Endothelial cell of umbilical vein (primary cell): ENCODE measurements around the gene MAN1A1. TPM values are rescaled to one million over a fixed set of nuclear protein-coding genes. Genes with fewer than 3 reads are reported as not detected.

Experiments used
- BruUV-seq: library from RNA; stranded (reverse); fragments of 400-500 nt; replicated peaks from 2 replicates; lab custom pipeline; 2021; lab: Mats Ljungman, UMichigan
- CTCF ChIA-PET: fragments of 300-600, 350-600 bp; sonication (Branson Sonifier 250); formaldehyde crosslinking; loops from one replicate; lab custom pipeline; 2021; ENCODE audit warnings: antibody characterized with exemption, inconsistent platforms; lab: Charles Lee
- POLR2A ChIA-PET: fragments of 300-600, 350-600 bp; sonication (Branson Sonifier 250); formaldehyde crosslinking; loops from one replicate; lab custom pipeline; 2021; ENCODE audit warnings: antibody characterized with exemption, inconsistent platforms; lab: Charles Lee
- DNase-seq: peaks from one replicate; pipeline ENCODE4 v3.0.0-alpha.2; 2011; ENCODE audit warnings: low read depth, low spot score
- FAIRE-seq: peaks from 2 replicates; lab custom pipeline; 2011; peaks lifted over from hg19 to GRCh38; lab: Jason Lieb, UNC
- H2AFZ ChIP-seq: 2 replicates; pipeline ENCODE4 v1.6.0; 2012; ENCODE audit warnings: low read depth, low read length, control low read depth, inconsistent platforms
- H3K27ac ChIP-seq: 2 replicates; pipeline ENCODE4 v1.5.1; 2011; ENCODE audit warnings: low read depth, mild to moderate bottlenecking, control low read depth, low read length, moderate library complexity; ENCODE audit not compliant: insufficient read depth
- H3K27me3 ChIP-seq, 2 experiments: 2 replicates each; pipeline versions ENCODE4 v1.6.0 to v1.6.1; 2011; ENCODE audit warnings: low read length in 2 of 2, mixed read lengths in 1 of 2; ENCODE audit not compliant: control insufficient read depth in 2 of 2, insufficient read depth in 2 of 2
- H3K36me3 ChIP-seq, 2 experiments: 2 replicates in 1 of 2; 3 replicates in 1 of 2; pipeline ENCODE4 v1.5.1; 2011; ENCODE audit warnings: low read length in 2 of 2, mild to moderate bottlenecking in 1 of 2, moderate library complexity in 1 of 2; ENCODE audit not compliant: control insufficient read depth in 2 of 2, insufficient read depth in 2 of 2; ENCODE audit errors: extremely low read depth in 1 of 2
- H3K4me1 ChIP-seq: 3 replicates; pipeline ENCODE4 v1.5.1; 2011; ENCODE audit warnings: mild to moderate bottlenecking, low read length; ENCODE audit not compliant: control insufficient read depth, insufficient read depth; ENCODE audit errors: extremely low read depth
- H3K4me2 ChIP-seq: 2 replicates; pipeline ENCODE4 v1.6.1; 2011; ENCODE audit warnings: low read length, control low read depth, mixed read lengths; ENCODE audit not compliant: insufficient read depth
- H3K4me3 ChIP-seq, 3 experiments: fragments of 200-600 bp in 1 of 3; sonication (generic), shearing (Covaris generic) in 1 of 3; replicated peaks in 1 of 3; 2 replicates each; pipeline ENCODE4 v1.5.1; 2011 to 2016; ENCODE audit warnings: control low read depth in 3 of 3, low read length in 3 of 3, mild to moderate bottlenecking in 2 of 3, inconsistent platforms in 1 of 3, low read depth in 1 of 3, moderate library complexity in 1 of 3; ENCODE audit not compliant: insufficient read depth in 1 of 3
- H3K79me2 ChIP-seq: 2 replicates; pipeline ENCODE4 v1.6.0; 2012; ENCODE audit warnings: low read length, inconsistent platforms; ENCODE audit not compliant: control insufficient read depth, insufficient read depth
- H3K9ac ChIP-seq: replicated peaks from 2 replicates; pipeline ENCODE3; 2011; ENCODE audit warnings: low read length, control low read depth; ENCODE audit not compliant: insufficient read depth; ENCODE audit errors: extremely low read depth
- H3K9me1 ChIP-seq: replicated peaks from 3 replicates; pipeline ENCODE4 v1.6.0; 2011; ENCODE audit warnings: mild to moderate bottlenecking, low read length; ENCODE audit not compliant: control insufficient read depth, insufficient read depth; ENCODE audit errors: extremely low read depth
- H3K9me3 ChIP-seq: replicated peaks from 2 replicates; pipeline ENCODE4 v1.5.1; 2012; ENCODE audit warnings: low read length, inconsistent platforms; ENCODE audit not compliant: control insufficient read depth, insufficient read depth
- H4K20me1 ChIP-seq: replicated peaks from 2 replicates; pipeline ENCODE3; 2011; ENCODE audit warnings: mild to moderate bottlenecking, low read length; ENCODE audit not compliant: control insufficient read depth, insufficient read depth; ENCODE audit errors: extremely low read depth
- EZH2 ChIP-seq: IDR thresholded peaks from 2 replicates; pipeline ENCODE4 v1.6.1; 2012; ENCODE audit warnings: borderline replicate concordance, low read depth, mild to moderate bottlenecking, moderate library complexity, low read length, inconsistent platforms; ENCODE audit not compliant: severe bottlenecking
- FOS ChIP-seq: IDR thresholded peaks from 2 replicates; pipeline ENCODE4 v1.6.1; 2011; ENCODE audit warnings: mild to moderate bottlenecking, low read length, moderate library complexity, borderline replicate concordance; ENCODE audit not compliant: insufficient read depth
- GATA2 ChIP-seq: IDR thresholded peaks from 2 replicates; pipeline ENCODE4 v1.7.0; 2011; ENCODE audit warnings: low read depth, mild to moderate bottlenecking, moderate library complexity, mixed read lengths, low read length; ENCODE audit not compliant: insufficient read length, insufficient read depth
- JUN ChIP-seq: IDR thresholded peaks from 2 replicates; pipeline ENCODE4 v1.6.1; 2011; ENCODE audit warnings: borderline replicate concordance, low read depth; ENCODE audit not compliant: insufficient read length, insufficient read depth
- POLR2A ChIP-seq: IDR thresholded peaks from 2 replicates; pipeline ENCODE4 v1.6.1; 2012; ENCODE audit warnings: low read depth, mild to moderate bottlenecking, control low read depth, low read length
- POLR2AphosphoS5 ChIP-seq: IDR thresholded peaks from 2 replicates; pipeline ENCODE4 v1.6.1; 2012; ENCODE audit warnings: low read depth, mild to moderate bottlenecking, control low read depth, low read length, moderate library complexity; ENCODE audit not compliant: insufficient read depth
- dilution Hi-C: fragments of 300-500 bp; cut with MboI; formaldehyde crosslinking; loops from one replicate; pipeline ENCODE4 v1.15.0; 2019; ENCODE audit warnings: low sequenced_read_pairs; ENCODE audit not compliant: extremely low pct_ligation_motif_present
- intact Hi-C: fragments of 100-400 bp; cut with micrococcal nuclease; formaldehyde crosslinking; loops from one replicate; pipeline ENCODE4 v1.10.0; 2022
- polyA plus RNA-seq, 4 experiments: library from polyadenylated mRNA; depleted of rRNA in 3 of 4; stranded (reverse) in 3 of 4; unstranded in 1 of 4; fragments of >200 nt; gene quantifications; 2 replicates each; pipeline versions ENCODE4 v1.2.1 to v1.2.3, GENCODE V29; 2011 to 2012; ENCODE audit warnings: missing spikeins in 1 of 4
- total RNA-seq: library from RNA; stranded (reverse); gene quantifications from 2 replicates; pipeline ENCODE4 v1.2.3, GENCODE V29; 2021
- TF ChIP-seq, protein P1 (sequence below), 2 donors: IDR thresholded peaks; 1 replicate in 1 of 2; 2 replicates in 1 of 2; pipeline ENCODE4 v1.5.1; 2011; ENCODE audit warnings: low read length in 2 of 2, mild to moderate bottlenecking in 2 of 2, moderate library complexity in 2 of 2, control low read depth in 1 of 2, inconsistent platforms in 1 of 2, low read depth in 1 of 2; ENCODE audit not compliant: insufficient read depth in 1 of 2; ENCODE audit errors: extremely low read depth in 1 of 2

MAN1A1 gene
- total and polyA plus RNA-seq, 2 donors (not counting 3 experiments of a cell fraction or from before 2014, with no cell fraction given), result 3.3 to 12.9 TPM

DNA sequence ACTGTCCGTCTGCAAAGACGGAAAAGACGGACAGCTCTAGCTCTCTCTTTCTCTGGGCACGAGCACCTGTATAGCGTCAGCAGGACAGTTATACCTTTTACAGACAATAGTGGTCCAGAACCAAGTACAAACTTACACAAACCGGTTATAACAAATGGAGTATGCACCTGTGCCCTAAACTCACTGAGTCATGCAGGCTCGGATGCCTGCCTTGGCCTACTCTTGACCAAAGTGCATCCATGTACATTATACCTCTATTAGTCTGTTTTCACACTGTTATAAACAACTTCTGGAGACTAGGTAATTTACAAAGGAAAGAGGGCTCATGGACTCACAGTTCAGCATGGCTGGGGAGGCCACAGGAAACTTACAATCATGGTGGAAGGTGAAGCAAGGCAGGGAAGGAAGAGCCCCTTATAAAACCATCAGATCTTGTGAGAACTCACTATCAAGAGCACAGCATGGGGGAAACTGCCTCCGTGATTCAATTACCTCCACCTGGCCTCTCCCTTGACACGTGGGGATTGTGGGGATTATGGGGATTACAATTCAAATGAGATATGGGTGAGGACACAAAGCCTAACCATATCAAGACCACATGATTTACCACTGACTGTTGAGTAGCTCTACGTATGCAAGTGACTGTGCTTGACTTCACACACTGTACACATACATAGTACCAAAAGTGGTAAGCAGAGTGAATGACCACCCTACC, 23.1 kb downstream of the MAN1A1 start:
- ChIA-PET CTCF (no interaction called here), POLR2A (no interaction called here)
- H3K9me3 ChIP-seq, result no peaks in the 10 kb centered on the region
- no peaks in the 10 kb centered on the region for H3K27me3 ChIP-seq
- FAIRE-seq, result no peak
- BruUV-seq, result no TSS peak
- H3K9ac ChIP-seq, result no peak overlapping the region
- H3K36me3 ChIP-seq, result no peaks in the 10 kb centered on the region
- H2AFZ ChIP-seq, result no peak overlapping the region
- H3K79me2 ChIP-seq, result no peaks in the 10 kb centered on the region
- H3K4me1 ChIP-seq, result no peaks in the 10 kb centered on the region
- TF ChIP-seq FOS, result no peak
- TF ChIP-seq GATA2, result no peak
- no peak for DNase-seq
- dilution Hi-C loops, result no loop called here
- intact Hi-C loops, result no loop called here
- no peak overlapping the region for H3K27ac ChIP-seq
- no peak overlapping the region for H3K4me3 ChIP-seq
- H4K20me1 ChIP-seq, result no peaks in the 10 kb centered on the region
- H3K4me2 ChIP-seq, result no peak overlapping the region
- no peaks in the 10 kb centered on the region for H3K9me1 ChIP-seq

DNA sequence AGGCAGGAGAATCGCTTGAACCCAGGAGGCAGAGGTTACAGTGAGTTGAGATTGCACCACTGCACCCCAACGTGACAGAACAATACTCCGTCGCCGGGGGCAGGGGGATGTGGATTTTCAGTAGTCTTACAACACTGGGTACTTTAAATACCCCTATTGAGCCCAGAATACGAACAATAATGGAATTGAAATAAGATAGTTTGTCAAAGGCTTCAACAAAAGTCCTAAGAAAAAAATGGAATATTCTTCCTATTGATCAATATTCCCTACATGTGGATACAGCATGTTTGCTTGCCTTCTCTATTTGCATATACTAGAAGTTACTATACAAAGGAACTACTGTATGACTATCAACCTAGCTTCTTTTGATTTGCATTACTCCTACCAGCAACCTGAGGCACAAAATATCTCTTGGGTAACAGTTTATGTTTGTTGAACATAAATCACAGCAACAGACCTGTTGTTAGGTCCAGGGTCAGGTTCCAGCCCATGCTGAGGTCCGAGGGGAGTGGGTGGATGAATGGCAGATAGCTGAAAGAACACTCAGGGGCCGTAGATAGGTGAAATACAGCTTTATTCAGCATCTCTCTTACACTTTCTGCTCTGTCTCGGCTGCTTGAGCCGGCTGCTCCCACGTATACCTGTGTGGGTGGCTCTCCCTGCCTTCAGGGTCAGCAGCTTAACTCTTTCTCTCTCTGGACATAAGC, 23.8 kb downstream of the MAN1A1 start:
- FAIRE-seq (no peak), DNase-seq (no peak)
- no peak overlapping the region for H3K4me3 ChIP-seq
- intact Hi-C loops (no loop called here), dilution Hi-C loops (no loop called here)
- CTCF ChIA-PET, result interaction anchor here (0.8 kb wide), 1 partner anchor 9 kb away, joined by 4 read pairs; no protein-coding TSS in a partner anchor
- TF ChIP-seq GATA2, result no peak
- TF ChIP-seq, protein P1, sequence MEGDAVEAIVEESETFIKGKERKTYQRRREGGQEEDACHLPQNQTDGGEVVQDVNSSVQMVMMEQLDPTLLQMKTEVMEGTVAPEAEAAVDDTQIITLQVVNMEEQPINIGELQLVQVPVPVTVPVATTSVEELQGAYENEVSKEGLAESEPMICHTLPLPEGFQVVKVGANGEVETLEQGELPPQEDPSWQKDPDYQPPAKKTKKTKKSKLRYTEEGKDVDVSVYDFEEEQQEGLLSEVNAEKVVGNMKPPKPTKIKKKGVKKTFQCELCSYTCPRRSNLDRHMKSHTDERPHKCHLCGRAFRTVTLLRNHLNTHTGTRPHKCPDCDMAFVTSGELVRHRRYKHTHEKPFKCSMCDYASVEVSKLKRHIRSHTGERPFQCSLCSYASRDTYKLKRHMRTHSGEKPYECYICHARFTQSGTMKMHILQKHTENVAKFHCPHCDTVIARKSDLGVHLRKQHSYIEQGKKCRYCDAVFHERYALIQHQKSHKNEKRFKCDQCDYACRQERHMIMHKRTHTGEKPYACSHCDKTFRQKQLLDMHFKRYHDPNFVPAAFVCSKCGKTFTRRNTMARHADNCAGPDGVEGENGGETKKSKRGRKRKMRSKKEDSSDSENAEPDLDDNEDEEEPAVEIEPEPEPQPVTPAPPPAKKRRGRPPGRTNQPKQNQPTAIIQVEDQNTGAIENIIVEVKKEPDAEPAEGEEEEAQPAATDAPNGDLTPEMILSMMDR (IDR thresholded peaks at IDR 0.05; ENCODE audit: extremely low read depth in 1 of 2, insufficient read depth in 1 of 2, low read depth in 1 of 2, low read length in 2 of 2), result no peak
- no peak for TF ChIP-seq EZH2
- TF ChIP-seq POLR2A, result no peak
- TF ChIP-seq POLR2AphosphoS5, result no peak
- no peak for TF ChIP-seq JUN
- no peak for TF ChIP-seq FOS
- H3K9me3 ChIP-seq, result no peaks in the 10 kb centered on the region
- H2AFZ ChIP-seq, result no peak overlapping the region
- H3K79me2 ChIP-seq, result no peaks in the 10 kb centered on the region
- POLR2A ChIA-PET, result no interaction called here
- no peaks in the 10 kb centered on the region for H4K20me1 ChIP-seq
- H3K9ac ChIP-seq, result no peak overlapping the region
- BruUV-seq, result no TSS peak
- H3K4me2 ChIP-seq, result no peak overlapping the region
- no peaks in the 10 kb centered on the region for H3K4me1 ChIP-seq
- no peaks in the 10 kb centered on the region for H3K9me1 ChIP-seq
- H3K36me3 ChIP-seq, result no peaks in the 10 kb centered on the region
- H3K27ac ChIP-seq, result no peak overlapping the region
- H3K27me3 ChIP-seq, result no peaks in the 10 kb centered on the region
